ENCODE data around the gene CLEC4D.
"Not testable (repeated sequence)": the region's sequence is repeated elsewhere in the genome, so short reads cannot be mapped to it uniquely, and the experiment has no call there.

Gene CLEC4D

GRCh38 chr12:8513256-8513655 is at the start of gene CLEC4D:
CLEC4D (plus strand) TSS chr12:8513503; CDS start chr12:8513733, 230 bp downstream.
- DNase-seq, result no peak

DNA sequence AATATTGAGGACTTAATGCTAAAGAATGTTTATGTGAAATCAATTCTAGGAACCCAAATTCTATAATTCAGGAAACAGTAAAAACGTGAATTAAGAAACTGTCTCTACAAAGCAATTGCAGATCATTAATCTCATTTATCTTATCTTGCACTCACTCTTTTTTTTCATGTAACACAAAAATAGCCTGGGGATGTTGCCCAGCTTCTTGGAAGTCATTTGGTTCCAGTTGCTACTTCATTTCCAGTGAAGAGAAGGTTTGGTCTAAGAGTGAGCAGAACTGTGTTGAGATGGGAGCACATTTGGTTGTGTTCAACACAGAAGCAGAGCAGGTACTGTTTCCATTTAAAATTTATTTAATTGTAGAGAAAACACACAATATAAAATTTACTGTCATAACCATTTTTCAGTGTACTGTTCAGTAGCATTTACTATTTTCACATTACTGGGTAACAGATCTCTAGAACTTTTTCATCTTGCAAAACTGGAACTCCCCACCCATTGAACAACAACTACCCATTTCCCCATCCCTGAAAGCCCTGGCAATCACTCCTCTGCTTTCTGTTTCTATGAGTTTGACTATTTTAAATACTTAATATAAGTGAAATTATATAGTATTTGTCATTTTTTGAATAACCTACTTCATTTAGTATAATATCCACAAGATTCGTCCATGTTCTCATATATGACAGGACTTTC is 47.9 kb upstream of the CLEC4D start:
- DNase-seq, result no peak

GRCh38 chr12:8466241-8466640 is 47.1 kb upstream of the CLEC4D start:
- no peak for DNase-seq

GRCh38 chr12:8471090-8471489 is 42.2 kb upstream of the CLEC4D start:
- no peak for DNase-seq

GRCh38 chr12:8475508-8476203 is 37.6 kb upstream of the CLEC4D start:
- DNase-seq, result no peak

DNA sequence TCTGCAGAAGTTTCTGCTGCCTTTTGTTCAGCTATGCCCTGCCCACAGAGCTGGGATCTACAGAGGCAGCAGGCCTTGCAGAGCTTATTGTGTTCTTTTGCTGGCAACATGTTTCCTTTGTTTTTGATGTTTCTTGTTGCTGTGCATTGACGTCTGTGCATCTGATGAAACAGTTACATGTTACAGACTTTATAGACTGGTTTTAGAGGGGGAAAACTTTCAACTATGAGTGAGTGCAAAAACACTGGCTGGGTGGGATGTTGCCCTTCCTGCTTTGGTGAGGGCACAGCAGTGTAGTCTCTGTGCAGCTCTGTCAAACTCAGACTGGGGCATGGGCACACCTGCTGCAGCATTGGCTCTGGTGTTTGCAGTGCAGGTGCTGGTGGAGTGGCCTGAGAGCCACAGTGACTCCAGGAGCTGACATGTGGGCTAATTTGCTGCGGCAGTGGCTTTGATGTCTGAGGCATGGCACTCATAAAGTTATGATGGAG is 30.7 kb upstream of the CLEC4D start:
- no peak for DNase-seq

DNA sequence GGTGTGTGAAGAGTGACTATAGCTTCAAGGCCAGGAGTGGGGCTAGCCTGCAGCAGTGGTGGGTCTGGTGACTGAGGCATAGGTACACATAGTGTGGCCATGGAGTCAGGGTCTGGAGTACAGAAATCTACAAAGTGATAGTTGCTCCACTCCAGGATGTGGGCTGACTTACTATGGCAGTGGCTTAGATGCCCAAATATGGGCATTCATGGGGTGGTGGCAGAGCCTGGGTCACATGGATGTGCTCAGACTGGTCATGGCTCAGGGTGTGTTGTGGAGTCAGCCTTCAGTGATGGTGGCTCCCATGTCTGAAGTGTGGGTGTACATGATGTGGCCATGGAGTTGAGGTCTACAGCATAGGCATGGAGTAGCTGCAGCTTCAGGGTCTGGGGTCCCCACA is 30.2 kb upstream of the CLEC4D start:
- no peak for DNase-seq

GRCh38 chr12:8491646-8492530 is 21.4 kb upstream of the CLEC4D start:
- DNase-seq, result no peak

- peak; percentile 0 for DNase-seq
Measured at GRCh38 chr12:8493084-8493483, 20.2 kb upstream of the CLEC4D start.

- not testable (repeated sequence) for DNase-seq
Measured at GRCh38 chr12:8495671-8496070, 17.6 kb upstream of the CLEC4D start.

GRCh38 chr12:8496074-8496473 is 17.2 kb upstream of the CLEC4D start:
- not testable (repeated sequence) for DNase-seq

DNA sequence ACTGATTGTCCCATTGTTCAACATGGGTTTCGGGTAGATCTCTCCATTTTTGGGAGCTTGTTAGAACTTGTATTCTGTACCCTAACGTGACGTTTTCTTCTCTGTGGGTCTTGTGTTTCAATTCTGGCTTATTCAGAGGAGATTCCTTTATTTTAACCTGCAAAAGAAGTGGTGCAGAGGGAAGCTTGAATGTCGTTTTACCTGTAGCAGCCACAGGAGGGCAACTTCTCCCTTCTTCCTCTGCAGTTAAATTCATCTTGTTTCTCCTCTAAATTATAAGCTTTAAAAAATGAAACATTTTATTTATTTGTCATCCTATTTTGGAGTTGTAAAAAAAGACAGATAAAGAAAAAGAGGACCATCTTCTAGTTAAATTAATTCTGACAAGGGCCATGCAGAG is 13.7 kb upstream of the CLEC4D start:
- no peak for DNase-seq

DNA sequence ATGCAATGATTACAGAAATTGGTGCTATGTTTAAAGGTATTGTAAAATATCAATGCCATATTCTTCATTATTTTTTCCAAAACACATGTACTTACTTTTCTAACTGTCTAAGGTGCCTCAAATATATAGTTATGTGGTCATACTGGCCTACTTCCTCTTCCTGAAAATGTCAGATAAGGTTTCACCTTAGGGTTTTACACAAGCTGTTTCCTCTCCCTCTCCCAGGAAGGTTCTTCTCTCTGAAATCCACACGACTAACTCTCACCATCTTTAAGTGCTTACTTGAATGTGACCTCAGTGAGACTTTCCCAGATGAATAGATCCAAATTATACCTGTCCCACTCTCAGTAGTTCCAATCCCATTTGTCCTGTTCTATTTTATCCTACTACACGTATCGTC is 11.6 kb upstream of the CLEC4D start:
- DNase-seq, result no peak

- no peak for DNase-seq
Measured at GRCh38 chr12:8504351-8504750, 9.0 kb upstream of the CLEC4D start.

GRCh38 chr12:8507596-8507995 is 5.7 kb upstream of the CLEC4D start:
- DNase-seq, result no peak

DNA sequence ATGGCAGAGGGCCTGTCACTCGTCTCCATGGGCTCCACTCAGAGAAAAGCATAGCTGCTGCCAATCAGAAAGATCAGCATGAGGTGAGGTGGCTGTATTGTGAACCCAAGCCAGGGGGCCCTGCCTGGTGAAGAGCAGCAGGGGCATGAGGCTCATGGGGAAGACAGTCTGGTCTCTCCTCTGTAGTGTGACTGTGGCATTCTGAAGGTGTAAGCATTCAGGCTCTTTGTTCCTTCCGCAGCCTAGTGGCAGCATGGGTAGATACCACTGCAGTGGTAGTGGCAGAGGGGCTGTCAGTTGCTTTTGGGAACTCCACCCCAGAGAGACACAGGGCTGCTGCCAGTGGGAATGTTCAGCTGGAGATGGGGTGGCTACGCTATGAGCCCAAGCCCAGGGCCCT is 5.1 kb upstream of the CLEC4D start:
- DNase-seq, result no peak

DNA sequence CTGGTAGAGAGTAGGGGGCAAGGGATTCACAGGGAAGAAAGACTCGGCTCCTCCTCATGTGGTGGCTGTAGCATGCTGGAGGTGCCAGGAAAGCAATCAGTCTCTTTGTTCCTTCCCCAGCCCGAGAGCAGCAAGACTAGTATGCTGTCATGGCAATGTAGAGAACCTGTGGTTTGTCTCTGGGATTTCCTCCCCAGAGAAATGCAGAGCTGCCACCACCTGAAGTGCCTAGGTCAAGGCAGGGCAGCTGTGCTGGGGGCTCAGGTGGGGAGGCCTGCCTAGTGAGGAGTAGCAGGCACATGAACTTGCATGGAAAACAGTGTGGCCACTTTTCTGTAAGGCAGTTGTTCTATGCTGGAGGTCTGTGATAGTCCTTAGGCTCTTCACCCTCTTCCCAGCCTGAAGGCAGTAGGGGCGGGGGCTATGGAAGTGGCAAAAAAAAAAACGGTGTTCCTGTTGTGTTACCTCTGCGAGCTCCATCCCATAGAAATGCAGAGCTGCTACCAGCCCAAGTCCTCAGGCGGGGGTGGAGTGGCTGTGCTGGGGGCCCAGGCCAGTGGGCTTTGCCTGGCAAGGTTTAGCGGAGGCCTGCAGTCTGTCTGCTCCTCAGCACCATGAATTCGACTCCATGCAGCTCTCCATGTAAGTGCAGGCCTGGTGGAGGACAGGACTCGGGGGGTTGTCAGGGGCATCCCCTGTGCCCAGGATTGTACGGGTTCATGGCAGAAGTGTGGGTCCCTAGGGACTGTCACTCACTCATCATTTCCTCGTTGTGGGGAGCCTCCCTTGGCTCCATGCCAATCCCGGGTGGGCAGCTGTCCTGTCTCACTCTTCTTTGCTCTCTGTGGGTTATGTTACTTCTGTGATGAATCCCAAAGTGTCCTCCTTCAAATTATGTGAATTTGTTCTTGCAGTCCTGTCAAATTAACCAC is 4.1 kb upstream of the CLEC4D start:
- no peak for DNase-seq

- DNase-seq, result no peak
Measured at GRCh38 chr12:8517971-8518370, 4.7 kb downstream of the CLEC4D start.

- no peak for DNase-seq
Measured at GRCh38 chr12:8519171-8519570, 5.9 kb downstream of the CLEC4D start.

DNA sequence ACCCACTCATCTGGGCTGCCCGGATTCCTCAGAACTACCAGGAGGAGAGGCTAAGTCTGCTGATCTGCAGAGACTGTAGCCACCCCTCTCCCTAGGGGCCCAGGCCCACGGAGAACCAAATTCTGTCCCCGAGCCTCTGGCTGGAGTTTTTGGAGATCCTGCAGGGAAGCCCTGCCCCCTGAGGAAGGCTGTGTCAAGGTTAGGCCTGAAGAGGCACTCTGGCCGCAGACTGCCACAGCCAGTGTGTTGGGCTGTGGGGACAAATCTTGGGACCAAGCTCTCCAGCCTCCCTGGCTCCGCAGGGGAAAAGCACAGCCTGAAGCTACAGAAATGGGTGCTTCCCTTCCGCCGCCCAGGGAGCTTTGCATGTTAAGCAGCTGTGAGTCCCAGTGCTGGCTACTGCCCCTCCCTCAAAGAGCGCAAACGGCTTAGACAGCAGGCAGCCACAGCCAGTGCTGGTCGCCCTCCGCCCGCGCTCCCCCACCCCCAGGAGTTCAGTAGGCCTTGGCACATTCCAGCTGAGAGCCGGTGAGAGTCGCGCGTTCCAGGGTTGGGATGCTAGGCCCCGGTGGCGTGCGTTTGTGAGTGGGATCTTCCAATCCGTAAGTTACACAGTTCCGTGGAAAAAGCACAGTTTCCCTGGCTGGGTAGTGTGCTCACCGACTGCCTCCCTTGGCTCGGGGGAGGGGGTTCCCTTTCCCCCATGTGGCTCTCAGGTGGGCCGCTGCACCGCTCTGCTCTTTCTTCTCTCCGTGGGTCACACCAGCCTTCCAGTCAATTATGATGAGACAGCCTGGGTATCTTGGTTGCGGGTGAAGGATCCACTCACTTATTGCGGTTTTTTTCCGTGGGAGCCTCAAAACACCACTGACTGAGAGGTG is 14.2 kb downstream of the CLEC4D start:
- DNase-seq, result no peak

- no peak for DNase-seq
Measured at GRCh38 chr12:8532045-8532444, 18.7 kb downstream of the CLEC4D start.

Measured in NCI-H524 treated with DMSO at 0.1 percent for 48 hours (cell line).